Stimulated activated naive CD4-positive, alpha-beta T cell treated with Interleukin-2 at 50 U/mL for 16 hours (primary cell): ENCODE data around the gene SLC22A3.
"Not testable (repeated sequence)": the region's sequence is repeated elsewhere in the genome, so short reads cannot be mapped to it uniquely, and the experiment has no call there.

Experiments
- DNase-seq: peaks from one replicate; lab custom pipeline; 2025; lab: John Stamatoyannopoulos, UW

The SLC22A3 gene

GRCh38 chr6:160447350-160447749 is 99.2 kb downstream of the SLC22A3 start:
- DNase-seq: no peak

- DNase-seq: not testable (repeated sequence)
These were observed 101.6 kb downstream of the SLC22A3 start for GRCh38 chr6:160449787-160450186.

- DNase-seq: no peak
These were observed 102.7 kb downstream of the SLC22A3 start for GRCh38 chr6:160450849-160451248.

GRCh38 chr6:160454303-160454702 is 106.1 kb downstream of the SLC22A3 start:
- no peak for DNase-seq

GRCh38 chr6:160455081-160455480 is 106.9 kb downstream of the SLC22A3 start:
- DNase-seq: no peak

GRCh38 chr6:160455541-160456213 is 107.5 kb downstream of the SLC22A3 start:
- peak; percentile 39 for DNase-seq

- DNase-seq: no peak
These were observed 108.0 kb downstream of the SLC22A3 start for GRCh38 chr6:160456214-160456546.

GRCh38 chr6:160457823-160458222 is 109.6 kb downstream of the SLC22A3 start:
- DNase-seq: no peak

GRCh38 chr6:160461641-160462040 is 113.5 kb downstream of the SLC22A3 start:
- peak; percentile 2 for DNase-seq

GRCh38 chr6:160462116-160462515 is 113.9 kb downstream of the SLC22A3 start:
- no peak for DNase-seq

GRCh38 chr6:160462551-160463109 is 114.5 kb downstream of the SLC22A3 start:
- DNase-seq: peak; percentile 20

GRCh38 chr6:160464744-160465143 is 116.6 kb downstream of the SLC22A3 start:
- DNase-seq: no peak

GRCh38 chr6:160467261-160467871 is 119.2 kb downstream of the SLC22A3 start:
- DNase-seq: not testable (repeated sequence)

- no peak for DNase-seq
These were observed 121.0 kb downstream of the SLC22A3 start for GRCh38 chr6:160469153-160469552.

GRCh38 chr6:160476056-160476455 is 127.9 kb downstream of the SLC22A3 start:
- not testable (repeated sequence) for DNase-seq

GRCh38 chr6:160477072-160477471 is 128.9 kb downstream of the SLC22A3 start:
- DNase-seq: not testable (repeated sequence)

GRCh38 chr6:160477901-160478300 is 129.7 kb downstream of the SLC22A3 start:
- no peak for DNase-seq

GRCh38 chr6:160487116-160487515 is 138.9 kb downstream of the SLC22A3 start:
- DNase-seq: no peak

GRCh38 chr6:160489091-160489490 is 140.9 kb downstream of the SLC22A3 start:
- DNase-seq: no peak

GRCh38 chr6:160494576-160494975 is 146.4 kb downstream of the SLC22A3 start:
- no peak for DNase-seq

GRCh38 chr6:160500639-160501038 is 152.5 kb downstream of the SLC22A3 start:
- no peak for DNase-seq
